GM12878 (cell line): ENCODE data around the gene PSMC3IP. TPM values are rescaled to one million over a fixed set of nuclear protein-coding genes. Genes with fewer than 3 reads are reported as not detected.
A peak's percentile ranks its signal among the peaks of the same experiment; 100 is the strongest.

Experiments used
- ATAC-seq: fragments of 200-7000 bp; cut with Tn5 transposase; 3 replicates; pipeline ENCODE4 v1.9.1; 2020; ENCODE audit warnings: mild to moderate bottlenecking, moderate library complexity
- BruUV-seq: library from RNA; stranded (reverse); fragments of 400-500 nt; replicated peaks from 2 replicates; lab custom pipeline; 2021; lab: Mats Ljungman, UMichigan
- CTCF ChIA-PET: fragments of 300-600 bp; sonication (Branson Sonifier 250); formaldehyde crosslinking; extraction: SDS; loops from one replicate; lab custom pipeline; 2021; ENCODE audit warnings: inconsistent platforms; lab: Yijun Ruan, JAX
- POLR2A ChIA-PET: fragments of 350-600 bp; formaldehyde crosslinking; extraction: SDS; loops from one replicate; lab custom pipeline; 2021; ENCODE audit warnings: inconsistent platforms; lab: Charles Lee
- RAD21 ChIA-PET: fragments of 300-600 bp; sonication (Branson Sonifier 250); formaldehyde crosslinking; loops from one replicate; lab custom pipeline; 2023; ENCODE audit warnings: antibody characterized with exemption; ENCODE audit not compliant: unreplicated experiment; lab: Charles Lee
- SMC1A ChIA-PET: fragments of 300-600 bp; sonication (Branson Sonifier 250); formaldehyde crosslinking; loops from one replicate; lab custom pipeline; 2023; ENCODE audit not compliant: unreplicated experiment, uncharacterized antibody; lab: Charles Lee
- DNase-seq: peaks from one replicate; pipeline ENCODE4 v3.0.0-alpha.2; 2011; ENCODE audit warnings: low read depth, low spot score
- FAIRE-seq: peaks from 3 replicates; lab custom pipeline; 2011; peaks lifted over from hg19 to GRCh38; lab: Jason Lieb, UNC
- H2AFZ ChIP-seq: 2 replicates; pipeline ENCODE4 v1.6.0; 2011; ENCODE audit warnings: low read depth, low read length, control low read depth; ENCODE audit not compliant: control insufficient read depth
- H3K27ac ChIP-seq: 2 replicates; pipeline ENCODE4 v1.5.1; 2011; ENCODE audit warnings: control low read depth; ENCODE audit not compliant: control insufficient read depth, insufficient read depth
- H3K27me3 ChIP-seq, 2 experiments: replicated peaks in 1 of 2; 2 replicates each; pipeline versions ENCODE4 v1.6.0 to v1.6.1; 2011; ENCODE audit warnings: low read length in 1 of 2; ENCODE audit not compliant: control insufficient read depth in 2 of 2, insufficient read depth in 2 of 2
- H3K36me3 ChIP-seq, 2 experiments: 2 replicates each; pipeline ENCODE4 v1.5.1; 2011; ENCODE audit warnings: low read length in 1 of 2; ENCODE audit not compliant: control insufficient read depth in 2 of 2, insufficient read depth in 2 of 2
- H3K4me1 ChIP-seq: 2 replicates; pipeline ENCODE4 v1.6.1; 2011; ENCODE audit warnings: mild to moderate bottlenecking, low read length, moderate library complexity, mixed read lengths; ENCODE audit not compliant: control insufficient read depth, insufficient read depth
- H3K4me2 ChIP-seq: 2 replicates; pipeline ENCODE4 v1.6.0; 2011; ENCODE audit warnings: control low read depth; ENCODE audit not compliant: control insufficient read depth, insufficient read depth
- H3K4me3 ChIP-seq: fragments of 200-600 bp; sonication (generic); 2 replicates; pipeline ENCODE4 v1.5.1; 2016
- H3K79me2 ChIP-seq: 2 replicates; pipeline ENCODE4 v1.6.0; 2011; ENCODE audit warnings: low read length; ENCODE audit not compliant: control insufficient read depth, insufficient read depth
- H3K9ac ChIP-seq: 2 replicates; pipeline ENCODE4 v1.8.0; 2011; ENCODE audit warnings: low read length, control low read depth, mixed read lengths; ENCODE audit not compliant: control insufficient read depth, insufficient read depth
- H3K9me3 ChIP-seq: replicated peaks from 3 replicates; pipeline ENCODE4 v1.5.1; 2011; ENCODE audit warnings: mild to moderate bottlenecking, low read length; ENCODE audit not compliant: control insufficient read depth, insufficient read depth
- H4K20me1 ChIP-seq: 2 replicates; pipeline ENCODE4 v1.6.0; 2011; ENCODE audit not compliant: control insufficient read depth, insufficient read depth
- NFIC ChIP-seq: IDR thresholded peaks from 2 replicates; pipeline ENCODE4 v1.6.1; 2012; ENCODE audit warnings: low read depth, mild to moderate bottlenecking, inconsistent platforms, low read length, moderate library complexity
- YY1 ChIP-seq: IDR thresholded peaks from 2 replicates; pipeline ENCODE4 v1.6.1; 2011; ENCODE audit warnings: low read depth, mild to moderate bottlenecking, low read length
- WGBS: methylation state at CpG from one replicate; pipeline ENCODE4 v1.1.6; 2016; ENCODE audit warnings: low lambda C conversion rate; ENCODE audit not compliant: insufficient replicate concordance, insufficient coverage; ENCODE audit errors: missing lambda C conversion rate; 5-methylcytosine and 5-hydroxymethylcytosine counted together
- in situ Hi-C: fragments of 300-500 bp; cut with MboI; formaldehyde crosslinking; loops from 9 replicates; pipeline ENCODE4 v1.14.3; 2018; ENCODE audit warnings: mixed read lengths
- intact Hi-C: fragments of 100-400 bp; cut with micrococcal nuclease; formaldehyde crosslinking; loops from one replicate; pipeline ENCODE4 v1.14.2; 2022; ENCODE audit not compliant: unreplicated experiment
- polyA plus RNA-seq, 11 experiments: library from polyadenylated mRNA; depleted of rRNA in 4 of 11; unstranded in 6 of 11; stranded (reverse) in 5 of 11; fragments of >200 nt; fragmentation: Nextera tagmentation in 4 of 11; fragmentation: Illumina TruSeq in 1 of 11; extraction: Ambion mirVana in 4 of 11; extraction: Trizol in 1 of 11; gene quantifications; 1 replicate in 1 of 11; 2 replicates in 10 of 11; pipeline versions ENCODE4 v1.2.1 to v1.2.3, GENCODE V29; 2011 to 2016; ENCODE audit warnings: inconsistent platforms in 2 of 11, missing spikeins in 2 of 11, low read depth in 1 of 11
- total RNA-seq, 4 experiments: library from RNA; depleted of rRNA in 3 of 4; stranded (reverse); fragments of >200 nt in 3 of 4; fragmentation: Illumina TruSeq in 1 of 4; extraction: Trizol in 1 of 4; gene quantifications; 2 replicates each; pipeline versions ENCODE4 v1.2.1 to v1.2.3, GENCODE V29; 2013 to 2021

PSMC3IP gene
- total and polyA plus RNA-seq, 10 of the 15 experiments (the other 5 are each of a cell fraction or from before 2014, with no cell fraction given): 6.8 to 34.5 (median 17.7) TPM

DNA sequence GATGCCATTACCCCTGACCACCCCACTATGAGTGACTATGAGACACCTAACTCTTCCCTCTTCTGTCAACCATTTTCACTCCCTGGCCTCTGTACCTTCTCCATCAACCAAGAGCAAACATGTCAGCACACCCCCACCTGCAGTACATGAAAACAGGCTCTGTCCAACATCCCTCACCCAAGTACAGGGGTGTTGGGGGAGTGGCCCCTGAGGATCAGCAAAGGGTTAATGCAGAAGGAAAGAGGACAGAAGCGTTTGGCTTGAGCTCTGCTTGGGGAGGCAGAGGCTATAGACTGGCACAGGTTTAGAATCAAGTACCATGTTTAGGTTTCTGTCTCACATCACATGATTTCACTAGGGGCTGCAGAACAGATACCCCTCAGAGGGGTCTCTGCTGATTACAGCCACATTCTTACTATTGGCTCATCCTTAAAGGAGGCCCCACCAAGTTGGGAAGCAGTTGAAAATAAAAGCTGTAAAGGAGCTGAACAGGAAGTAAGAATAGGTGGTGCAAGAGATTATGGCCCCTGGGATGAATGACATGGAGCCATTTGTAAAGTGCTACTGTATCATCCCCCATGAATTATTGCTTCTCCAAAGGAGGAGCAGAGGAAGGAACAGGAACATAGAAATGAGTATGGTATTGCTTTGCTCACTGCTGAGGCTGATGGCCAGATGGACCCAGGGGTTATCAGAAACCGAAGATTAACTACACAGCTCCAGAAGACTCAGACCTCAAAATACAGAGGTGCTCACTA lies 2.4 kb upstream of the PSMC3IP start:
- ChIA-PET CTCF (interaction anchor here (0.5 to 9.8 kb wide), 18 partner anchors 9 to 759 kb away, joined by 3 to 239 read pairs (median 18); partner anchors contain the start of genes CCR10, MLX, PLEKHH3 and RAMP2), RAD21 (interaction anchor here (0.9 to 5.3 kb wide), 13 partner anchors 12 to 193 kb away, joined by 3 to 152 read pairs (median 19); partner anchors contain the start of genes CCR10, MLX, PLEKHH3 and RAMP2), SMC1A (interaction anchor here (1.0 to 5.7 kb wide), 14 partner anchors 7 to 182 kb away, joined by 3 to 124 read pairs (median 14); partner anchors contain the start of genes CCR10, PLEKHH3, RAMP2 and RETREG3)
- H3K79me2 ChIP-seq: peaks cover 17% of the 10 kb centered on the region
- no peak overlapping the region for H2AFZ ChIP-seq
- peak overlapping the region; percentile 78 for H3K4me2 ChIP-seq
- TF ChIP-seq NFIC (no peak), YY1 (0 out of 2 replicates have a peak, but pooled peaks have one; percentile 26)
- TF ChIP-seq, all 136 proteins: peak for 1
- Histone ChIP-seq H3K36me3 (peaks cover 25 to 29% of the 10 kb centered on the region in 2 experiments), H3K4me3 (peak overlapping the region; percentile 79; the same call in 1 of the 2 replicates), H3K9ac (no peak overlapping the region), H3K4me1 (peaks cover 16% of the 10 kb centered on the region), H3K27ac (peak overlapping the region; percentile 89), H3K9me3 (no peaks in the 10 kb centered on the region), H4K20me1 (no peaks in the 10 kb centered on the region), H3K27me3 (no peaks in the 10 kb centered on the region)
- ATAC-seq: no peak
- 79% methylated on average over 2 of the region's 2 CpGs for WGBS
- no peak for DNase-seq
- no peak for FAIRE-seq
- in situ Hi-C loops (loop anchor here (10.0 kb wide), 1 partner anchor 185 kb away; the partner anchor contains the start of gene RAMP2), intact Hi-C loops (loop anchor here (2.0 to 10.0 kb wide), 5 partner anchors 29 to 355 kb away; partner anchors contain the start of genes BECN1, RETREG3, TUBG1 and TUBG2)
- POLR2A ChIA-PET: interaction anchor here (0.6 to 6.5 kb wide), 6 partner anchors 25 to 103 kb away, joined by 3 to 120 read pairs (median 30); partner anchors contain the start of genes PLEKHH3, RETREG3 and TUBG1
- BruUV-seq: TSS peak; percentile 35
